GM12874 (cell line): ENCODE results near the gene BHLHE41.

ENCODE experiments used
- TF ChIP-seq, protein P1 (sequence below): IDR thresholded peaks from 2 replicates; pipeline ENCODE4 v1.5.1; 2011; ENCODE audit warnings: low read depth, mild to moderate bottlenecking, control low read depth, low read length, moderate library complexity; ENCODE audit not compliant: insufficient read depth

Gene BHLHE41

DNA sequence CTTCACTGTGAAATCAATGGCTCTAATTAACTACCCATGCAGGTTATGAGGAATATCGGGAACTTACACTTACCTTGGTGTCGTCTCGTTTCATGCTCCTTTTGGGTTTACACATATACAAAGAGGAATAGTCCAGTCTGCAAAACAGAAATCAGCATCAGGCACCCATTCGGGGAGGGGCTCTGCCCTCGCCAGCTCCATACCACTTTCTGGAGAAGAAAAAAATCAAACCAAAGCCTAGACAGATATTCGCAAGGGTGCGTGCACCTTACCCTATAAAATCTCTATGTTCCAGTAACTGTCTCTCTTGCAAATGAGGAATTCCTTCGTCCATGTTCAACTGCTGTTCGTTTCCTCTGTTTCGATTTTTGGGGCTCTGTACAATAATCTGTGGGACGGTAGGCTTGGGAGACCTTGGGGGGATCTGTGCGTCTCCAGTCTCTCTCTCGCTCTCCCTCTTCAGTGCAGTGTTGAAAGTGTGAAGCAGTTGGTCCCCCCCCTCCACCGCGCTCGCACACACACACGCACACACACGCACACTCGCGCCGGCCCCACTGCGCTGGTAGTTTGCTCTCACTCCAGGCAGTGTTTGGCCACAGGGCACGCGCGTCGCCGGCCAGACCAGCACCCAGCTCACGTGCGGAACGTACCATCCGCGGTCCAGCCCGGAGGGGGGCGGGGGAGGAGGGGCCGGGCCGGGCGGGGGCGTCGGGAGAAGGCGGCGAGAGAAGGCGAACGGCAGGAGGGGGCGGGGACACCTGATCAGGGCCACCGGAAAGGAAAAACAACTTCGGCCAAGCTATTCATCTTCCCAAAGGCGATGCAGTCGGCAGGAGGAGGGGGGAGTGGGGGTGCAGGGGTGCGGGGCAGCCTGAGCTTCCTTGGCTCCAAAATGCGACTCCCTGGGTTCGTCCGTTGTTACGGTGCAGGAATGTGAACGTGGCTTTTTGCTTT is at the start of gene BHLHE41:
TSS of gene BHLHE41 (minus strand) at position 592 of the 954 bp plus-strand sequence. CDS start at position 334, 258 bp downstream.
- TF ChIP-seq, protein P1, sequence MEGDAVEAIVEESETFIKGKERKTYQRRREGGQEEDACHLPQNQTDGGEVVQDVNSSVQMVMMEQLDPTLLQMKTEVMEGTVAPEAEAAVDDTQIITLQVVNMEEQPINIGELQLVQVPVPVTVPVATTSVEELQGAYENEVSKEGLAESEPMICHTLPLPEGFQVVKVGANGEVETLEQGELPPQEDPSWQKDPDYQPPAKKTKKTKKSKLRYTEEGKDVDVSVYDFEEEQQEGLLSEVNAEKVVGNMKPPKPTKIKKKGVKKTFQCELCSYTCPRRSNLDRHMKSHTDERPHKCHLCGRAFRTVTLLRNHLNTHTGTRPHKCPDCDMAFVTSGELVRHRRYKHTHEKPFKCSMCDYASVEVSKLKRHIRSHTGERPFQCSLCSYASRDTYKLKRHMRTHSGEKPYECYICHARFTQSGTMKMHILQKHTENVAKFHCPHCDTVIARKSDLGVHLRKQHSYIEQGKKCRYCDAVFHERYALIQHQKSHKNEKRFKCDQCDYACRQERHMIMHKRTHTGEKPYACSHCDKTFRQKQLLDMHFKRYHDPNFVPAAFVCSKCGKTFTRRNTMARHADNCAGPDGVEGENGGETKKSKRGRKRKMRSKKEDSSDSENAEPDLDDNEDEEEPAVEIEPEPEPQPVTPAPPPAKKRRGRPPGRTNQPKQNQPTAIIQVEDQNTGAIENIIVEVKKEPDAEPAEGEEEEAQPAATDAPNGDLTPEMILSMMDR: no peak

DNA sequence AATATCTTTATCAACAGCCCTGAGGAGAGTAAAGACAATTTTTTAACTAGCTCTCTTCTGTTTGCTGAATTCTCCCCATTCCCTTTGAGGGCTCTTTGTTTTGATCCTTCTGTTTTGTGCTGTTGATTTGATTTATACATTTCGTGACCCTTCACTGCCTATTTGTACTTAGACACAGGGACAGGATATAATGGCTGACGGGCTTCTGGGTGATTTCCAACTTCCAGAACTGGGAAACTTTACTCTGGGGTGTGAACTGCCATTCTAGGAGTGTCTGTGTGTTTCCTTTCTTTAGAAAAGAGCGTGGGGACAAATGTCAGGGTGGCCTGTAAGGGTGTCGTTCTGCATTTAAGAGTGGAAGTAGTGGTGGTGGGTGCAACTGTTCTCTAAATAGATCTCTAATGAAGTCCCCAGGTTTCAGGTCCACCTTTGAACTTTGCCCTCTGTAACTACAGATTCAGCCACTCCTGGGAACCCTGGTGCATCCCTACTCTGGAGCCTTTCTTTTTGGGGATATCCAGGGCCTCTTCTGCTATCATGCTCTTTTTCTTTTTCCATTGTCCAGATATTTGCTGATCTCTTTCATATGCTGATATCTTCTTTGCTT is 48.2 kb upstream of the BHLHE41 start:
- TF ChIP-seq, protein P1: no peak

DNA sequence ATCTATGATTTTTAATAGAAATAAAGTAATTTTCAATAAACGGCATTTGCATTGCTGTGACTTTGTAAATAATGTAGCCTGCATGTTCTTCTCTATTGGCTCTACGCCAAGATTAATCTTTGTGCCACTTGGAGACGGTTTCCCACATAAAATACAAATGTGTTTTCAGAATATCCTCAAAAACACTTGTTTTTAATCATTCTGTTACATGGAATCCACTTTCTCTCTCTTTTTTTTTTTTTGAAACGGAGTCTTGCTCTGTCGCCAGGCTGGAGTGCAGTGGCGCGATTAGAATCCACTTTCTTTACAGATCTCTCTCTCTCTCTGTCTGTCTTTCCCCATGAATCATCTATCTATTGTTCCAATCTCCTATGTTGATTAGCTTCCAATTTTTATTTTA is 47.7 kb upstream of the BHLHE41 start:
- TF ChIP-seq, protein P1: no peak

DNA sequence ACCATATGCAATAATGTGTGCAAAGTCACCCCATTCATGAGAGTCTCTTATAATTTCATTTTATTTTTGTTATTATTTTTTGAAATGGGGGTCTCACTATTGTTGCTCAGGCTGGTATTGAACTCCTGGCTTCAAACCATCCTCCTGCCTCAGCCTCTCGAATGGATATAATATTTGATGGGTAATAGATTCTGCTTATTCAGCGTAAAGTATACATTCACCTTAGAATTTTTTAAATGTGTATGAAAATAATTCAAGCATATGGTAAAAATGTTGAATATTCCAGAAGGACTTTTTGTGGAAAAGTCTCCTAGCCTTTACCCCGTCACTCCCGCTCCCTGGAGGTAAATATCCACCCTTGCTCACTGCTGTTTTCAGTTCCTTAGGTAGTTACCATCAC is 47.2 kb upstream of the BHLHE41 start:
- TF ChIP-seq, protein P1: no peak

DNA sequence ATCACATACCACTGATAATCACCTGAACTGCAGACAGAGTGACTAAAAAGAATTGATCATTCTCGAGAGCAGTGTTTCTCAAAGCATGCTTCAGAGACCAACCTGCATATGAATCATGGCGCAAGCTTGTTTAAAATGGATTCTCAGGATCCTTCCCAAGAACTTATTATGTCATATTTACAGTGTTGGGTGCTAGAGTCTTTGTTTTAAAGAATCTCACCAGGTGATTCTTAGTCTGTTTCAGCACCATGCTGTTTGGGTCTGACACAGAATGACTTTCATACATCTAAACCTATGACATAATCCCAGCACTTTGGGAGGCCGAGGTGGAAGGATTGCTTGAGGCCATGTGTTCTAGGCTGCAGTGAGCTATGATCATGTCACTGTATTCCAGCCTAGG is 39.3 kb upstream of the BHLHE41 start:
- TF ChIP-seq, protein P1: no peak

DNA sequence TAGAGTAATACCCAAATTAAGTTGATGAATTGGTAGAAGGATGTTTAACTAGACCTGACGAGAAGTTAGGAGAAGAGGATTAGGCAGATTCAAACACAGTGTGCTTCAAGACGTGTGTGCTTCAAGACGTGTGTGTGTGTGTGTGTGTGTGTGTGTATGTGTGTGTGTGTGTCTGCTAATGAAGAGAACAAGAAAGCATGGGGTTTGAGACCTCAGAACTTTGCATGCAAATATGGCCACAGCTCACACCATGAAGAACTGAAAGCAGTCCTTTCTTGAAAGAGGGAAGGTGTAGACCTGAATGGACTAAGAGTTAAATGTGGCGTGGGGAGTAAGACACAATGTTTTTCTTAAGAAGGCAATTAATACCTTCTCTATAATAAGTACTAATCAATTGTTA is 38.1 kb upstream of the BHLHE41 start:
- TF ChIP-seq, protein P1: no peak

DNA sequence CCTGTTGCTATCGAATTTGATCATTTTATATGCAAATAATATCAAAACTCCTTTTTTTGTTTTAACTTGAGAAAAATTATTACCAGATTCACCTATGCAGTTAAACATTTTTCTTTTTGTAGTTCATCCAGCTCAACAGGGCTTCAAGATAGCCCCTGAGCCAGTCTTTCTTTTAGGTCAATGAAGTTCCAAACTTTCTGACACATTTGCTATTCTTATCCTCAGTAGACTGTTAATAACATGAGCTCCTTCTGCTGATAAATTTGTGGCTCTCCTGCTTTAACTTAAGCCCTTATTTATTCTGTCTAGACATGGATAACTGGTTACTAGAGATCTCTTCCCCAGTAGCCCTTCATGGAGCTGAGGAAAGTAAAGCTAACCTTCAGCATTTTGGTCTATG is 37.3 kb upstream of the BHLHE41 start:
- TF ChIP-seq, protein P1: no peak
